HG02840 (cell line): ENCODE results near the gene GPS1.

Experiments used
- ATAC-seq: cut with Tn5 transposase; IDR thresholded peaks from one replicate; pipeline ENCODE4 v1.9.1; 2021; ENCODE audit warnings: mild to moderate bottlenecking, moderate library complexity, moderate number of reproducible peaks; ENCODE audit not compliant: unreplicated experiment, low FRiP score

The GPS1 gene

DNA sequence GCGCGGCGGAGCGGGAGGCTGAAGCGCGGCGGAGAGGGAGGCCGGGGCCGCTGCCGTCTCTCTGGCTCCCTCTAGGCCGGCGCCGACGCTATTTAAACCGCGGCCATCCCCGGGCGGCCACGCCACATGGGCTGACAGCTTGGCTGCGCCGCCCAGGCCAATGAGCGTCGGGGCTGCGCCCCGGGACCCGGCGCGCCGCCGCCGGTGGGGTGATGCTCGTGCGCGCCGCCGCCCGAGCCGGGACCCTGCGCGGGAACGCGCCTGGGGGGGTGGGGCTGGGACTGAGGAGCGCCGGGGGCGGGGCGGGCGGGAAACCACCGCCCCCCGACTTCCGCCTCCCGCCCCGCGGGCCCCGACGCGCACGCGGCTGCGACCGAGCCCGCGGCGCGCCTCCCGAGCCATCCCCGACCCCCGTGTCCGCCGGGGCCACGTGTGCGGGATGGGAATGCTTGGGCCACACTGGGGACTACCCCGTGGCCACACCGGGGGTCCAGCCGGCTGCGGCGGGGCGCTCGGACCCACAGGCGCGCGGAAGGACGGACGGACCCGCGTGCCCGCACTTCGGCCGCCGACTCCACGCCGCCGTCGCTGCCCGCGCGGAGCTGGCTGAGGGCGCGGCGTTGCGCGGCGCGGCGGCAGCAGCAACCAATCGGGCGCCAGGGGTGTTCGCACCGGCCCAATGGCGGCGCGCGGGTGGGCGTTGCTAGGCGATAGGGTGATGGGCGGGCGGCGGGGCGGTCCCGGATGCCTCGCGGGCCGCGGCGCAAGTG, 46.7 kb downstream of the GPS1 start, which contains the start of gene FASN:
Gene FASN, minus strand, starts transcription at position 68 of the 770 bp plus-strand sequence. CDS start 1,791 bp downstream, outside the sequence.
- ATAC-seq: peak; percentile 67

DNA sequence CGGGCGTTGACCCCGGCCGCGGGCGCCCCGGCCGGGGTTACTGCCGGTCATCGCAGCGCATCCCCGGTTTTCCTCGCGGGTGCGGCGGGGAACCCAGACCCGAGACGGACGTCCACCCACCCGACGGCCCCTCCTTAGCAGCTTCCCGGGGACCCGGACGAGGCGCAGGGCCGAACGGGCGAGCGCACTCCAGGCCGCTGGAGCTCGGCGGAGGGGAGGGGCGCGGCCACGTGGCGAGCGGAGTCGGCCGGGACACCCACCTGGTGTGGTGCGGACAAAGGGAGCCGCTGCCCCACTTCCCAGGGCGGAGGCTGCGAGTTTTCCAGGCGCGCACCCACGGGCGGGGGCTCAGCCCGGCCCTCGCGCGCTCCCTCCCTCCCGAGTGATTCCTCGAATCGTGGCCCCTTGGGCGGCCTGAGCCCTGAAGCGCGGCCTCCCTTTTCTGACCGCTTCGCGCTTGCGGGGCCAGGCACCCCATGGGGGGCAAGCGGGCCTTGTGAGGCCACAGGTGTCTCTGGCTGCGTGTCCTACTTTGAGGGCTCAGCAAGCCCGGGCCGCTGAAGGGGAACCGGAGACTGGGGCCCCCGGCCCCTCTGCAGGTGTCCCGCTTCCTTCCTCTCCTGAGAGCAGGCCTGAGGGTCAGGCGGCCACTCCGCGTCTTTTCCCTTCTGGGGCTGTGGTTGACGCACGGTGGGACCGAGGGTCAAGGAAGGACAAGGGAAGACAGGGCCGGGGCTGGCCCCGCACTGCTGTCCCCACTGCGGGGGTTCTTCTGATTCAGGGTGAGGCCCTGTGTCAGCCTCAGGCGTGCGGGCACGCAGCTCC, 47.5 kb downstream of the GPS1 start:
- peak; percentile 7 for ATAC-seq

DNA sequence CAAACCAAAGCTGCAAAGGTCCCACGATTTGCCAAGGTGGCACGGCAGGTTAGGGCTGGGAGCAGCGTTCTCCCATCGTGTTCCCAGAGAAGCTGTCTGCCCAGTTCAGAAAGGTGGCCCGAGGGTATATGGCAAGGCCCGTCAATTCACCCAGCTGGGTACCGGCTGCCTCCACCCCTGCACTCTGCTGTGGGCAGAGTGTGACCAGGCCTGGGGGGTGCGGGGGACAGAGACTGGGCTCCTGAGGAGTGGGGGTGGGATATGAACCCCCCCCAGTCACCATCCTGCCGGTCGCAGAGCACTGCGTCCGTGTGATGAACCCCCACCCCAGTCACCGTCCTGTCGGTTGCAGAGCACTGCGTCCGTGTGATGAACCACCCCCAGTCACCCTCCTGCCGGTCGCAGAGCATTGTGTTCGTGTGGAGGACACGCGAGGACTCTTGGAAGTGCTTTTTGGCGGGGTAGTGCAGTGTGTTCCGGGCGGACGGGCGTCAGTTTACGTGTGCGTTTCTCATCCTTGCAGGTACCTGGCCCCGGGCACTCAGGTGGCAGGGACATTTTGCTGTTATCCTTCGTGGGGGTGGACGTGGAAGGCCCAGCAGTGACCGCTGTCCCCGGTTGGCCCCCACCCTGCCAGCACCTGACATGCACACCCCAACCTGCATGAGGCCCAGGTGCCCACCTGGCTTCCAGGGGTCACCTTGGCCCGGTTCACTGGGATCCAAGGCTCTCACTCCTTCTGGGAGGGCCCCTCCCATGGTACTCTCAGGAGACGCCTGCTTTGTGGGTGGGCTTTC, 49.0 kb downstream of the GPS1 start:
- no peak for ATAC-seq

DNA sequence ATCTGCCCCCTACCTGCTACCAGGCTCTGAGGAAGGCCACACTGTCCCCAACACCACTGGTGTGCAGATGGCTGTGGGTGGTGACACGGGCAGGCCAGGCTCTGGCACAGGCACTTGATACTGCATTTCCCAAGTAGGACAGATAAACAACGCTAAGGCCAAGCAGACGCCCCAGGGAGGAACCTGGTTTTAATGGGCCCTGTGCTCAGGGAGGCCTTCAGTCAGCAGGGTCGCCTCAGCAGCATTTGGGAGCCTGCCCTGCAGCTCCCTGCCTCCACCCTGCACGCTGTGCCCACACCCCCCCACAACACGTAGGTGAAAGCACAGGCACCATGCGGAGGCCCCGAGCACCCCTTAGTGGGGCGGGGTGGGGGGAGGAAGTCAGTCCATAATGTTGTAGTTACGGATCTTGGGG, 49.6 kb downstream of the GPS1 start:
- no peak for ATAC-seq

DNA sequence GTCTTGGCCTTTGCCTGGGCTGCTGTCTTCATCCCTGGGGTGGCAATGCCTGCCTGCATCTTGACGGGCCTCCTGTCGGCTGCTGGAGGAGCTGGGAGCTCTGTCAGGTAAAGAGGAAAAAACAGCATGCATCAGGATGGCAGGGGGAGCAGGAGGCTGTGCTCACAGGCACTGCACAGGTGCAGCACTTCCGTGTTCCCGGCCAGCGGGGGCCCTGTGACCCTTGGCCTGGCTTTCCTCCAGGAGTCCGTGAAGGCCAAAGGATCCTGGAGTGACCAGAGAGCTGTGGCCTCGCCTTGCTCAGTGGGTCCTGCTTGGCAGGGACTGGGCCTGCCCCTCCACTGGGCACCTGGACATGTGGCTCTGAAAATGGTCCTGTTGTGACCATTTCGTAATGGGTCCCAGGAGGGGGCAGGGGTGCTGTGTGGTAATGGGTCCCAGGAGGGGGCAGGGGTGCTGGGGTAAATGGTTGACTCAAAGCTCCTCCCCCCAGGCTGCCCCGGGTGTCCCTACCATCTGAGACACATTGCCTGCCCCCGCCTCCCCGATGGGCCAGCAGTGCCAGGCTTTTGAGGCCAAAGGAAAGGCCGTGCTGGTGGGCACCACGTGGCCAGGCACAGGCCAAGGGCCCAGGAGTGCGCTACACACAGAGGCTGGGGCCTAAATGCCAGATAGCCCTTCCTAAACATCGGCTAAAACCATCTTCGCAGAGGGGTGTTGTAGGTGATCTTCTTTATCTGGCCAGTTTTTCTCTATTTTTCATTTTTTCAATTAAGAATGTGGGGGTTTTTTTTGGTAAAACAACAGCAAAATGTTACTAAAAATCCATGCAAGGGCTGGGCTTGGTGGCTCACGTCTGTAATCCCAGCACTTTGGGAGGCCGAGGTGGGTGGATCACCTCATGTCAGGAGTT, 50.3 kb downstream of the GPS1 start:
- no peak for ATAC-seq

DNA sequence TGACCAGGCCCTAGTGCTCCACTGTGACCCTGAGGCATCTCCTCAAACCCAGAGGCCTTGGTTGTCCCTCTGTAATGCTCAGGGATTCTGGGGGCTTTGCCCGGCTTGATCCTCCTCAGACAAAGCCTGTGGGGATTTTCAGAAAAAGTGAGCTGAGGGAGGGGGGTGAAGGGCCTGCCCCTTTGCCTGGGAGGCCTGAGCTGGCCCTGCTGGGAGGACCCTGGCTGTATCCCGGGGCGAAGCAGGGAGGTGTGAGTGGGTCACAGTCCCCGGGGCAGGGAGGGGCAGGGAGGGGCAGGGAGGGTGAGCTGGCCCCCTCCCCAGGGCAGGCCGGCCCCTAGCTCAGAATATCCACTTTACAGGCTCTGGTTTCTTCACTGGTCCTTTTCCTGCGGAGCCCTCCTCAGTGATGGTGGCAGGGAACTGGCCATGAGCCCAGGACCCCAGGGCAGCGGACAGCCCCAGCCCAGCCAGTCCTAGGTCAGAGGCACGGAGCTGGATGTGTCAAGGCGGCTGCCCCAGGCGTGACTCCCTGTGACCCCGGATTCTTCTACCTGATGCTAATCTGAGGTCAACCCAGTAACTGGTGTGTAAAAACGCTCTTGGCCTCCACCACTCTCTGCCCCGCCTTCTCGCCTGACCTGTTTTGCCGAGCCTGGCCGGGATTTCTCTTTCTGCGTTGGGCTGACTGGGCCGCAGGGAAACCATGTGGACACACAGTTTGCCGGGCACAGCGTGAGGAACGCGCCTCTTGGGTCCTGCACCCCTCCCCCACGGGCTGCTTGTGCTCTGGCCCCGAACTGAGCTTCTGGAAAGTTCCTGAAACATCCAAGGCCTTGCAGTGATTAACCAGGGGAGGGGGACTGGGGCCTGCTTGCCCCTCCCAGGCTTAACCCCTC, 52.1 kb downstream of the GPS1 start:
- ATAC-seq: no peak

DNA sequence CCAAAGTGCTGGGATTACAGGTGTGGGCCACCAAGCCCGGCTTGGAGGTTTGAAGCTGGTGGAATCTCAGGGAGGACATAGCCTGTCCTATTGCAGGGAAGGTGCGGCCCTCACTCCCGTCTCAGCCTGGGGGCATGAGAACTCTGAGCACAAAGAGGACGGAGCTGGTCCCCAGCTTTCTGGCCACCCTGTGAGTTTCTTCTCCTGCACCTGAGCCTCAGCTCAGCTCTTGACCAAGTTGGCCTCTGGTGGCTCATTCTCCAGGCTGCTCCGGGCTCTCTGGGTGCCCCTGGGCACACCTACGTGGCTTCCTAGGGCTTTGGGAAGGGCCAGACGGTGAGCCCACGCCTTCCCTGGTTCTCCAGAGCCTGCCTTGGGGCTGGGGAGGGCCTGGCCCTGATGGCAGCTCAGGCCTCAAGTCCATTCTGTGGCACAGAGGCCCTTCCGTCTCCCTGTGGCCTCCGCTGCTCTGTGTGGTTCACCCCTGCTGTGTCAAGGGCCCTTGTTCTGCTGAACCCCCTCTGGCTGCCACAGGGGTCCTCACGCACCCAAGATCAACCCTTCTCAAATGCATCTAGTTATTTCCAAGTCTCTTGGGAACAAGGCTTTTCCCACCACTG, 53.2 kb downstream of the GPS1 start:
- no peak for ATAC-seq

DNA sequence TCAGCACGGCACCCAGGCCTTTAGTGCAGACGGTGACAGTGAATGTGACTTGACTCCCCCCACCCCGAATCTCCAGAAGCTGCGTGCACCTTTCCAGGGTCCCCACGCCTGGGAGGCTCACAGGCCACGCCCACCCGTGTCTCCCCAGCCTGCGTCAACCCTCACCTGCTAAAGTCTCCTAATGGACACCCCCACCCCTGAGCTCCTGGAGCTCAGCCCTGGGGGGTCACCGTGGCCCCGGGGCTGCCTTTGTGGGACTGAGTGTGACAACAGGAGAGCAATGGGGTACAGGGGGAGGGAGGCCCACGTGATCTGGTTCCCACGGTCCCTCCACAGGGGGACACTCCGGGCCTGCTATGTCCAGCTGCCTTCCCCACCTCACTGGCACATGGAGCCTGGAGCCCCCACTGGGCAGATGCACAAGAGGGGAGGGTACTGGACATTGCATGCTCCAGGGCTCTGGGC, 53.8 kb downstream of the GPS1 start:
- no peak for ATAC-seq

DNA sequence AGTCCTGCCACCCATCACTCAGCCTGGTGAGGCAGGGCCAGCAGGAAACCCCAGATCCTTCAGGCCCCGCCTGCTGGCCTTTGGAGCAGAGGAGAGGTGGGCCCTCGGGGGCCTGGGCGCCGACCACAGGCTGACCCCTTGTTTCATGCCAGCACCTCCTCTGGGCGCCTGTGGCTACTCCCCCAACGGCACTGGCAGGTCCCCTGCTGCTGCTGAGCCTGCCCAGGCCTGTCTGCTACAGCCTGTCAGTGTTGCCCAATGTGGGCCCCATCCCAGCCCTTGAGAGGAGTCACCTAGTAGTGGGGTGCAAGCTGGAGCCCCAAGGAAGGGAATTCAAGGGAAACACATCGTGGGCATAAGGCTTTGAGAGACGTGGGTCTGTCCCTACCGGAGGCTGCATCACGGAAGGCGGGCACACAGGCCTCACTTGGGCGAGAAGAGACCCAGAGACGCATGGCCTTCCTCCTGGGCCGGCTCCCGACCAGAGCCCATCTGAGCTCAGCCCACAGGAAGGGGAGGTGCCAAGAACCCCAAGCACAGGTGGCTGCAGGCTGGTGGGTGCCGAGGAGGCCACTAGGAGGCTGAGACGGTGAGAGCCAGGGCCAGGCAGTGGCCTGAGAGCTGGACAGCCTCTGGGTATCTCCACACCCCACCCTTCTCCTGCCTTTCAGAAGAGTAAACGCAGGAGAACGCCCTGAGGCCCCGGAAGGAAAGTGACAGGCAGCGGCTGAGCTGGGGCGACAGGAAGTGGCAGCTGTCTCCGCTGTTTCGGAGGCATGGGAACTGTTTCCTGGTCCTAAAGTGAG, 54.4 kb downstream of the GPS1 start:
- ATAC-seq: no peak

DNA sequence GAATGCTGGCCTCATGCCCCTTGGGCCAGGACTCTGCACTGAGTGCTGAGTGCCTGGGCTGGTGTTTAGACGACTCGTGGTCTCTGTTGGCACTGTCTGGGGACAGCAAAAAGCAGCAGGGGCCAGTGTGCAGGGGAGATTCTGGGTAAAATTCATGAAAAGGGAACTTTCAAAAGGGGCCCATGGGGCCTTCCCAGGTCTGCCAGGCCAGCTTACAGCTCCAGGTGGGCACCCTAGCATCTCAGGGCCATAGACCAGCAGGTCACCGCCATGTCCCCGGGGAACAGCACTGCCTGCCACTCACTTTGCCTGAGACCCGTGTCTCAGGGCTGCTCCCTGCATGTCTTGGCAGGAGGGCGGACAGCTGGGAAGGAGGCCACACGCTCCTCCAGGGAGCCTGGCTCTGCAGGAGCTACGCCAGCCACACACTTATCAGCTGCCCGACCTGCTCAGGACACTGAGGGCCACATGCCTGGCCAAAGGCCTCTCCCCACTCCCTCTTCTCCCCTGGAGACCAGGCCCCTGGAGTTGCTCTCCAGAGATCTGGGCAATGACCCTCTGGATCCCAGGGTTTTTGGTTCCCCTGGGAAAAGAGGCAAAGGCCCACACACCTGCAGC, 55.1 kb downstream of the GPS1 start:
- no peak for ATAC-seq
